Esophagus squamous epithelium (tissue), 5 donors: ENCODE measurements around the gene PAK4. TPM values are rescaled to one million over a fixed set of nuclear protein-coding genes. Genes with fewer than 3 reads are reported as not detected.

Experiments used
- DNase-seq: peaks from one replicate; lab custom pipeline; 2025; lab: John Stamatoyannopoulos, UW
- H3K27ac ChIP-seq, 4 donors: fragments of 200-600 bp; sonication (generic); one replicate each; pipeline ENCODE4 v1.5.1; 2016 to 2019; ENCODE audit warnings: mild to moderate bottlenecking in 1 of 4
- H3K27me3 ChIP-seq, 4 donors: fragments of 200-600 bp; sonication (generic); 1 replicate in 3 of 4; 2 replicates in 1 of 4; pipeline versions ENCODE4 v1.5.1 to v1.6.0; 2017 to 2021; ENCODE audit warnings: antibody characterized with exemption in 1 of 4
- H3K36me3 ChIP-seq, 3 donors: fragments of 200-600 bp; sonication (generic); one replicate each; pipeline ENCODE4 v1.5.1; 2016 to 2019
- H3K4me1 ChIP-seq, 3 donors: fragments of 200-600 bp; sonication (generic); one replicate each; pipeline ENCODE4 v1.5.1; 2017 to 2019
- H3K4me3 ChIP-seq, 4 donors: fragments of 200-600 bp; sonication (generic); 1 replicate in 3 of 4; 2 replicates in 1 of 4; pipeline ENCODE4 v1.5.1; 2016 to 2019; ENCODE audit warnings: mild to moderate bottlenecking in 2 of 4, moderate library complexity in 1 of 4
- H3K9me3 ChIP-seq, 3 donors: fragments of 200-600 bp; sonication (generic); one replicate each; pipeline ENCODE4 v1.5.1; 2016 to 2019
- POLR2A ChIP-seq, 4 donors: fragments of 450-650 bp; IDR thresholded peaks; one replicate each; pipeline ENCODE4 v1.6.1; 2017; ENCODE audit warnings: antibody characterized with exemption in 4 of 4, mild to moderate bottlenecking in 4 of 4, moderate library complexity in 3 of 4
- WGBS, 2 donors: methylation state at CpG; one replicate each; pipeline ENCODE4 v1.1.5; 2018; 5-methylcytosine and 5-hydroxymethylcytosine counted together
- intact Hi-C: fragments of 100-400 bp; cut with DNase I; formaldehyde crosslinking; loops from one replicate; pipeline ENCODE4 v1.15.0; 2022
- total RNA-seq, 4 donors: library from RNA; depleted of rRNA; stranded (reverse); fragments of >200 nt; gene quantifications; one replicate each; pipeline ENCODE4 v1.1.0, GENCODE V29; 2016
- TF ChIP-seq, protein P1 (sequence below), 6 experiments: fragments of 450-650 bp in 4 of 6; fragments of 200-600 bp in 2 of 6; sonication (generic) in 2 of 6; IDR thresholded peaks; one replicate each; pipeline ENCODE4 v1.5.1; 2016 to 2019; ENCODE audit warnings: antibody characterized with exemption in 6 of 6, mild to moderate bottlenecking in 4 of 6, moderate library complexity in 4 of 6
- donor health status: DM: yes; HTN: yes; CAD: no.

PAK4 gene
- total RNA-seq, 4 donors from 2014 or later: 12.2 to 40.1 (median 18.3) TPM

GRCh38 chr19:39165857-39166256 lies 40.3 kb downstream of the PAK4 start:
- no peaks in the 10 kb centered on the region for H3K9me3 ChIP-seq
- H3K27me3 ChIP-seq: no peaks in the 10 kb centered on the region
- DNase-seq: no peak
- H3K36me3 ChIP-seq: peaks cover 0 to 28% (median 5%) of the 10 kb centered on the region in 3 donors
- H3K27ac ChIP-seq: peak overlapping the region in 3 of 4 donors; percentile 67 to 86 (median 82)
- peaks cover 30 to 72% (median 35%) of the 10 kb centered on the region in 3 donors for H3K4me1 ChIP-seq
- no peak overlapping the region for H3K4me3 ChIP-seq
- intact Hi-C loops: no loop called here
- TF ChIP-seq, protein P1, sequence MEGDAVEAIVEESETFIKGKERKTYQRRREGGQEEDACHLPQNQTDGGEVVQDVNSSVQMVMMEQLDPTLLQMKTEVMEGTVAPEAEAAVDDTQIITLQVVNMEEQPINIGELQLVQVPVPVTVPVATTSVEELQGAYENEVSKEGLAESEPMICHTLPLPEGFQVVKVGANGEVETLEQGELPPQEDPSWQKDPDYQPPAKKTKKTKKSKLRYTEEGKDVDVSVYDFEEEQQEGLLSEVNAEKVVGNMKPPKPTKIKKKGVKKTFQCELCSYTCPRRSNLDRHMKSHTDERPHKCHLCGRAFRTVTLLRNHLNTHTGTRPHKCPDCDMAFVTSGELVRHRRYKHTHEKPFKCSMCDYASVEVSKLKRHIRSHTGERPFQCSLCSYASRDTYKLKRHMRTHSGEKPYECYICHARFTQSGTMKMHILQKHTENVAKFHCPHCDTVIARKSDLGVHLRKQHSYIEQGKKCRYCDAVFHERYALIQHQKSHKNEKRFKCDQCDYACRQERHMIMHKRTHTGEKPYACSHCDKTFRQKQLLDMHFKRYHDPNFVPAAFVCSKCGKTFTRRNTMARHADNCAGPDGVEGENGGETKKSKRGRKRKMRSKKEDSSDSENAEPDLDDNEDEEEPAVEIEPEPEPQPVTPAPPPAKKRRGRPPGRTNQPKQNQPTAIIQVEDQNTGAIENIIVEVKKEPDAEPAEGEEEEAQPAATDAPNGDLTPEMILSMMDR (IDR thresholded peaks at IDR 0.05): no peak
- no peak for TF ChIP-seq POLR2A (IDR thresholded peaks at IDR 0.05)
- 80 to 100% methylated on average over 1 to 4 of the region's 7 CpGs for WGBS, 2 donors

- intact Hi-C loops: no loop called here
- no peak for DNase-seq
Measured at GRCh38 chr19:39166571-39167391, 41.2 kb downstream of the PAK4 start.

GRCh38 chr19:39167461-39168257 lies 42.1 kb downstream of the PAK4 start:
- Histone ChIP-seq H3K4me1 (peaks cover 24 to 59% (median 28%) of the 10 kb centered on the region in 3 donors), H3K9me3 (no peaks in the 10 kb centered on the region), H3K36me3 (peaks cover 2 to 46% (median 7%) of the 10 kb centered on the region in 3 donors), H3K27ac (peak overlapping the region; percentile 67 to 86 (median 78)), H3K4me3 (peak overlapping the region in 3 of 4 donors; percentile 25 to 52 (median 35)), H3K27me3 (no peaks in the 10 kb centered on the region)
- intact Hi-C loops: no loop called here
- TF ChIP-seq, protein P1 (IDR thresholded peaks at IDR 0.05): no peak
- TF ChIP-seq POLR2A (IDR thresholded peaks at IDR 0.05): no peak
- DNase-seq: no peak
- 59 to 92% methylated on average over 5 to 10 of the region's 25 CpGs for WGBS, 2 donors

More at GRCh38 chr19:39166571-39167391, 41.2 kb downstream of the PAK4 start:
- peaks cover 24 to 65% (median 28%) of the 10 kb centered on the region in 3 donors for H3K4me1 ChIP-seq
- H3K4me3 ChIP-seq: peak overlapping the region in 3 of 4 donors; percentile 25 to 52 (median 35)
- H3K36me3 ChIP-seq: peaks cover 0 to 37% (median 5%) of the 10 kb centered on the region in 3 donors
- peak overlapping the region; percentile 67 to 86 (median 78) for H3K27ac ChIP-seq
- H3K9me3 ChIP-seq: no peaks in the 10 kb centered on the region
- TF ChIP-seq, protein P1 (IDR thresholded peaks at IDR 0.05): no peak
- TF ChIP-seq POLR2A (IDR thresholded peaks at IDR 0.05): no peak
- no peaks in the 10 kb centered on the region for H3K27me3 ChIP-seq
- 31 to 37% methylated on average over 2 to 7 of the region's 24 CpGs for WGBS, 2 donors

- WGBS, 2 donors: 85 to 97% methylated on average over 8 to 11 of the region's 23 CpGs
Measured at GRCh38 chr19:39168258-39169142, 42.9 kb downstream of the PAK4 start.

More at GRCh38 chr19:39168258-39169142, 42.9 kb downstream of the PAK4 start:
- Histone ChIP-seq H3K27ac (peak overlapping the region in 1 of 4 donors; percentile 82), H3K4me3 (no peak overlapping the region), H3K9me3 (no peaks in the 10 kb centered on the region), H3K36me3 (peaks cover 9 to 54% (median 11%) of the 10 kb centered on the region in 3 donors), H3K4me1 (peaks cover 24 to 55% (median 28%) of the 10 kb centered on the region in 3 donors), H3K27me3 (no peaks in the 10 kb centered on the region)
- TF ChIP-seq POLR2A (IDR thresholded peaks at IDR 0.05): no peak
- TF ChIP-seq, protein P1 (IDR thresholded peaks at IDR 0.05): no peak
- DNase-seq: no peak
- intact Hi-C loops: no loop called here
